ENCODE measurements around the gene ALDH1L1.

Gene ALDH1L1

DNA sequence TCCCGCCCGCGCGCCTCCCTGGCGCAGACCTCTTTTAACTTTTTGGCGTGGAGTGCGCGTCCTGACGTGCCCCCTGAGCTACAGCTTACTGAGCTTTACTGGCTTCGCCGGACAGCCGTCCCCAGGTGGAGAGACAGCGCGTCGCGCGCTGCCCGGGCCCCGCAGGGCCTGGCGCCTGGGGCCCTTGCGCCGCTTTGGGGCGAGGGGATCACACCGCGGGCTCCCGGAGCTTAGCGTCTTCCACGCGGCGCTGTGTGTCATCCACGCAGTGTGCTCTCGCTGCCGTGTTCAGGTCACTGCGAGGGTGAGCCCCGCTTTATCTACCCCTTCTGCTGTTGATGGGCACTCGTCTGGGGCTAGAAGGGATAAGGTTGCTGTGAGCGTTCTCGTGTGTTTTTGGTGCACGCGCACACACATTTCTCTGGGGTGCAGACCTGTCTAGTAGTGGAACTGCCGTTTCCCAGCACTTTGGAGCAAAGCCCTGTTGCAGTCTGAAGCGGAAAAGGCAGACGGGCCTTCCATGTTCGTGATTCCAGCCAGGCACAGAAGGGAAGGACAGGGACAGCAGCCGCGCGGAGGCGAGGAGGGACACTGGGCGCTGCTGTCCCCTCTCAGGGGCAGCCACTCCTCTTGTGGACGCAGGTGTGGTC lies 33.1 kb upstream of the ALDH1L1 start:
- Histone ChIP-seq H3K27ac (ENCODE audit: low read depth, low read length) (no peak overlapping the region), H3K4me2 (ENCODE audit: low read depth, low read length, poor library complexity, severe bottlenecking) (no peak overlapping the region), H3K27me3 (ENCODE audit: low read length) (no peaks in the 10 kb centered on the region), H3K9me2 (replicated peaks; ENCODE audit: insufficient read depth, low read length) (no peaks in the 10 kb centered on the region), H3K79me2 (ENCODE audit: insufficient read depth, low read length) (no peaks in the 10 kb centered on the region), H3K9ac (ENCODE audit: low read length) (no peak overlapping the region), H3K9me3 (ENCODE audit: insufficient read depth, low read length) (no peaks in the 10 kb centered on the region), H3K4me3 (ENCODE audit: insufficient read depth, low read length, poor library complexity, severe bottlenecking) (no peak overlapping the region), H4K20me1 (ENCODE audit: low read depth, low read length) (no peaks in the 10 kb centered on the region), H3F3A (ENCODE audit: insufficient read depth) (no peaks in the 10 kb centered on the region), H3K36me3 (ENCODE audit: low read length) (no peaks in the 10 kb centered on the region), H2AFZ (ENCODE audit: low read depth, low read length, severe bottlenecking) (no peak overlapping the region)
- no peak for TF ChIP-seq EZH2phosphoT487 (conservative IDR thresholded peaks at IDR 0.05; ENCODE audit: low read length)
- TF ChIP-seq, protein P1, sequence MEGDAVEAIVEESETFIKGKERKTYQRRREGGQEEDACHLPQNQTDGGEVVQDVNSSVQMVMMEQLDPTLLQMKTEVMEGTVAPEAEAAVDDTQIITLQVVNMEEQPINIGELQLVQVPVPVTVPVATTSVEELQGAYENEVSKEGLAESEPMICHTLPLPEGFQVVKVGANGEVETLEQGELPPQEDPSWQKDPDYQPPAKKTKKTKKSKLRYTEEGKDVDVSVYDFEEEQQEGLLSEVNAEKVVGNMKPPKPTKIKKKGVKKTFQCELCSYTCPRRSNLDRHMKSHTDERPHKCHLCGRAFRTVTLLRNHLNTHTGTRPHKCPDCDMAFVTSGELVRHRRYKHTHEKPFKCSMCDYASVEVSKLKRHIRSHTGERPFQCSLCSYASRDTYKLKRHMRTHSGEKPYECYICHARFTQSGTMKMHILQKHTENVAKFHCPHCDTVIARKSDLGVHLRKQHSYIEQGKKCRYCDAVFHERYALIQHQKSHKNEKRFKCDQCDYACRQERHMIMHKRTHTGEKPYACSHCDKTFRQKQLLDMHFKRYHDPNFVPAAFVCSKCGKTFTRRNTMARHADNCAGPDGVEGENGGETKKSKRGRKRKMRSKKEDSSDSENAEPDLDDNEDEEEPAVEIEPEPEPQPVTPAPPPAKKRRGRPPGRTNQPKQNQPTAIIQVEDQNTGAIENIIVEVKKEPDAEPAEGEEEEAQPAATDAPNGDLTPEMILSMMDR (IDR thresholded peaks at IDR 0.05; ENCODE audit: insufficient read depth, low read length, poor library complexity, severe bottlenecking): no peak

DNA sequence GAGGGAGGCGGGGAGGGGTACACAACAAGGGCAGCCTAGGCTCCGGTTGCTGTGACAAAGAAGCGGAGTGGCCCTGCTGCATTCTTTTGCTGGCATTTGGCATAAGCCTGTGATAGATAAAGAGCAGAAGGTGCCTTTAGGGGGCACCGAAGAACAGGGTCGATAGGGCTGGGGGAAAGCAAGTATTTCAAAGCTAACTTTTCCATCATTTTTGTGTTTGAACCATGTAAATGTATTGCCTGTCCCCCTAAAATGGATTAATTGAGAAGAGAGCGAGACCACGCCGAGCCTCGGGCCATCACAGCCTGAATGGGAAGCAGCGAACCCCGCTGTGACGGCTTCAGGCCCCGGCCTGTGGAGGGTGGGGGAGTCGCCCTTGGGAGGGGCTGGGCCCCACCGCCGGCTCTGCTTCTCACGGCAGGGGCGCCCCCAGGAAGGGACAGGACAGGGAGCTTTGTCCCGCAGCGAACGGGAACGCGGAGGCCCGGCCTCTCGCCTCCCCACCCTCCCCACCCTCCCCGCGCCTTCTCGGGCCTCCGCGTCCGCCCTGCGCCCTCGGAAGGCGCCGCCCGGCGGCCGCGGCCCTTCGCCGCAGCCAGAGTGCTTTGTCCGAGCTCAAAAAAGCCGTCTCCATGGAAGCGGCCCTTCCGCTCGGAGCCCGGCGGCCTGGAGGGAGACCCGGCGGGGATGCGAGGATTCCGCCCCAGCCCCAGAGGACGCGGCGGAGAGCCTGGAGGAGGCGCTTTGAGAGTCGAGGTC lies 32.4 kb upstream of the ALDH1L1 start:
- H3K4me3 ChIP-seq (ENCODE audit: insufficient read depth, low read length, poor library complexity, severe bottlenecking): no peak overlapping the region
- H2AFZ ChIP-seq (ENCODE audit: low read depth, low read length, severe bottlenecking): no peak overlapping the region
- no peak overlapping the region for H3K9ac ChIP-seq (ENCODE audit: low read length)
- no peaks in the 10 kb centered on the region for H3F3A ChIP-seq (ENCODE audit: insufficient read depth)
- H4K20me1 ChIP-seq (ENCODE audit: low read depth, low read length): no peaks in the 10 kb centered on the region
- H3K9me2 ChIP-seq (replicated peaks; ENCODE audit: insufficient read depth, low read length): no peaks in the 10 kb centered on the region
- no peaks in the 10 kb centered on the region for H3K79me2 ChIP-seq (ENCODE audit: insufficient read depth, low read length)
- H3K9me3 ChIP-seq (ENCODE audit: insufficient read depth, low read length): no peaks in the 10 kb centered on the region
- TF ChIP-seq, protein P1 (IDR thresholded peaks at IDR 0.05; ENCODE audit: insufficient read depth, low read length, poor library complexity, severe bottlenecking): no peak
- TF ChIP-seq EZH2phosphoT487 (conservative IDR thresholded peaks at IDR 0.05; ENCODE audit: low read length): no peak
- H3K36me3 ChIP-seq (ENCODE audit: low read length): no peaks in the 10 kb centered on the region
- no peaks in the 10 kb centered on the region for H3K27me3 ChIP-seq (ENCODE audit: low read length)
- no peak overlapping the region for H3K4me2 ChIP-seq (ENCODE audit: low read depth, low read length, poor library complexity, severe bottlenecking)
- H3K27ac ChIP-seq (ENCODE audit: low read depth, low read length): no peak overlapping the region

DNA sequence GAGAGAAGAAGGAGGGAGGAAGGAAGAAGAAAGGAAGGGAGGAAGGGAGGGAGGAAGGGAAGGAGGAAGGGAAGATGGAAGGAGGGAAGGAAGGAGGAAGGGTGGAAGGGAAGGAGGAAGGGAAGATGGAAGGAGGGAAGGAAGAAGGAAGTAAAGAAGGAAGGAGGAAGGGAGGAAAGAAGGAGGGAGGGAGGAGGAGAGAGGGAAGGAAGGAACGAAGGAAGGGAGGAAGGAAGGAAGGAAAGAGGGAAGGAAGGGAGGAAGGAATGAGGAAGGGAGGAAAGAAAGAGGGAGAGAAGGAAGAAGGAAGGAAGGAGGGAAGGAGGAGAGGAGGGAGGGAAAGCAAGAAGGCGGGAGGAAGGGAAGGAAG lies 31.8 kb upstream of the ALDH1L1 start:
- H3K36me3 ChIP-seq (ENCODE audit: low read length): no peaks in the 10 kb centered on the region
- H2AFZ ChIP-seq (ENCODE audit: low read depth, low read length, severe bottlenecking): no peak overlapping the region
- no peak for TF ChIP-seq EZH2phosphoT487 (conservative IDR thresholded peaks at IDR 0.05; ENCODE audit: low read length)
- TF ChIP-seq, protein P1 (IDR thresholded peaks at IDR 0.05; ENCODE audit: insufficient read depth, low read length, poor library complexity, severe bottlenecking): no peak
- H3K4me3 ChIP-seq (ENCODE audit: insufficient read depth, low read length, poor library complexity, severe bottlenecking): no peak overlapping the region
- no peak overlapping the region for H3K4me2 ChIP-seq (ENCODE audit: low read depth, low read length, poor library complexity, severe bottlenecking)
- no peaks in the 10 kb centered on the region for H3F3A ChIP-seq (ENCODE audit: insufficient read depth)
- H3K9me3 ChIP-seq (ENCODE audit: insufficient read depth, low read length): no peaks in the 10 kb centered on the region
- no peak overlapping the region for H3K9ac ChIP-seq (ENCODE audit: low read length)
- no peaks in the 10 kb centered on the region for H4K20me1 ChIP-seq (ENCODE audit: low read depth, low read length)
- no peaks in the 10 kb centered on the region for H3K79me2 ChIP-seq (ENCODE audit: insufficient read depth, low read length)
- H3K27ac ChIP-seq (ENCODE audit: low read depth, low read length): no peak overlapping the region
- no peaks in the 10 kb centered on the region for H3K9me2 ChIP-seq (replicated peaks; ENCODE audit: insufficient read depth, low read length)
- no peaks in the 10 kb centered on the region for H3K27me3 ChIP-seq (ENCODE audit: low read length)

Data from SU-DHL-6 (cell line).